ENCODE measurements around the gene TNS3. TPM values are rescaled to one million over a fixed set of nuclear protein-coding genes. Genes with fewer than 3 reads are reported as not detected.
"Not testable (repeated sequence)": the region's sequence is repeated elsewhere in the genome, so short reads cannot be mapped to it uniquely, and the experiment has no call there.

Gene TNS3
- total RNA-seq, 1 experiment from 2014 or later: 143 TPM

- H3F3A ChIP-seq (ENCODE audit: insufficient read depth, low read depth): peaks cover 12% of the 10 kb centered on the region; the same call in 1 of the 2 replicates
- no peak overlapping the region for H3K27ac ChIP-seq
- H3K27me3 ChIP-seq (ENCODE audit: insufficient read depth, low read depth): no peaks in the 10 kb centered on the region
- no peak overlapping the region for H3K4me2 ChIP-seq
- no peak overlapping the region for H2AFZ ChIP-seq
- H3K4me1 ChIP-seq (replicated peaks; ENCODE audit: insufficient read depth): peaks cover 32% of the 10 kb centered on the region
- ChIA-PET POLR2A (ENCODE audit: unreplicated experiment) (interaction anchor here (0.6 to 1.0 kb wide), 5 partner anchors 10 to 223 kb away, joined by 3 to 6 read pairs (median 3); no protein-coding TSS in a partner anchor), CTCF (no interaction called here)
- no peak for DNase-seq
- no peaks in the 10 kb centered on the region for H3K9me3 ChIP-seq (ENCODE audit: insufficient read depth, low read depth)
- no peak for TF ChIP-seq CTCF (conservative IDR thresholded peaks at IDR 0.05)
- no peak overlapping the region for H3K4me3 ChIP-seq
- no peaks in the 10 kb centered on the region for H3K79me2 ChIP-seq (ENCODE audit: low read depth)
- BruUV-seq (replicated peaks): no TSS peak
- intact Hi-C loops (cut with micrococcal nuclease; ENCODE audit: unreplicated experiment): no loop called here
- no peaks in the 10 kb centered on the region for H3K9me2 ChIP-seq (ENCODE audit: insufficient read depth)
- H3K36me3 ChIP-seq (ENCODE audit: low read depth): no peaks in the 10 kb centered on the region
- no peaks in the 10 kb centered on the region for H4K20me1 ChIP-seq (ENCODE audit: insufficient read depth)
Measured at GRCh38 chr7:47611045-47611511, 29.2 kb upstream of the TNS3 start.

GRCh38 chr7:47610506-47611044, 28.7 kb upstream of the TNS3 start:
- ChIA-PET CTCF (no interaction called here), POLR2A (ENCODE audit: unreplicated experiment) (interaction anchor here (0.6 to 1.0 kb wide), 4 partner anchors 9 to 223 kb away, joined by 3 to 6 read pairs (median 3); no protein-coding TSS in a partner anchor)
- no peaks in the 10 kb centered on the region for H3K36me3 ChIP-seq (ENCODE audit: low read depth)
- BruUV-seq (replicated peaks): no TSS peak
- no peak overlapping the region for H3K4me3 ChIP-seq
- H3K4me1 ChIP-seq (replicated peaks; ENCODE audit: insufficient read depth): peaks cover 37% of the 10 kb centered on the region
- H3K9me2 ChIP-seq (ENCODE audit: insufficient read depth): no peaks in the 10 kb centered on the region
- no peak overlapping the region for H3K27ac ChIP-seq
- DNase-seq: no peak
- no peak overlapping the region for H3K4me2 ChIP-seq
- H3K27me3 ChIP-seq (ENCODE audit: insufficient read depth, low read depth): no peaks in the 10 kb centered on the region
- H4K20me1 ChIP-seq (ENCODE audit: insufficient read depth): no peaks in the 10 kb centered on the region
- H3K79me2 ChIP-seq (ENCODE audit: low read depth): no peaks in the 10 kb centered on the region
- H3K9me3 ChIP-seq (ENCODE audit: insufficient read depth, low read depth): no peaks in the 10 kb centered on the region
- H3F3A ChIP-seq (ENCODE audit: insufficient read depth, low read depth): peaks cover 17% of the 10 kb centered on the region; the same call in 1 of the 2 replicates
- intact Hi-C loops (cut with micrococcal nuclease; ENCODE audit: unreplicated experiment): no loop called here
- TF ChIP-seq CTCF (conservative IDR thresholded peaks at IDR 0.05) (no peak), EZH2 (IDR thresholded peaks at IDR 0.05; ENCODE audit: low read depth) (no peak)
- no peak overlapping the region; the same call in 1 of the 2 replicates for H2AFZ ChIP-seq

- Histone ChIP-seq H3K4me2 (no peak overlapping the region), H3K79me2 (ENCODE audit: low read depth) (no peaks in the 10 kb centered on the region), H4K20me1 (ENCODE audit: insufficient read depth) (no peaks in the 10 kb centered on the region), H3K4me3 (no peak overlapping the region), H3F3A (ENCODE audit: insufficient read depth, low read depth) (peaks cover 23% of the 10 kb centered on the region), H3K36me3 (ENCODE audit: low read depth) (no peaks in the 10 kb centered on the region), H3K4me1 (replicated peaks; ENCODE audit: insufficient read depth) (peaks cover 43% of the 10 kb centered on the region), H3K9me3 (ENCODE audit: insufficient read depth, low read depth) (no peaks in the 10 kb centered on the region), H2AFZ (no peak overlapping the region), H3K9me2 (ENCODE audit: insufficient read depth) (no peaks in the 10 kb centered on the region), H3K27ac (no peak overlapping the region), H3K27me3 (ENCODE audit: insufficient read depth, low read depth) (no peaks in the 10 kb centered on the region)
- TF ChIP-seq CTCF (conservative IDR thresholded peaks at IDR 0.05) (no peak), EZH2 (IDR thresholded peaks at IDR 0.05; ENCODE audit: low read depth) (no peak)
- CTCF ChIA-PET: no interaction called here
- BruUV-seq (replicated peaks): no TSS peak
- intact Hi-C loops (cut with micrococcal nuclease; ENCODE audit: unreplicated experiment): no loop called here
- no peak for DNase-seq
- POLR2A ChIA-PET (ENCODE audit: unreplicated experiment): interaction anchor here (1.0 kb wide), 1 partner anchor 9 kb away, joined by 3 read pairs; no protein-coding TSS in a partner anchor
Measured at GRCh38 chr7:47609803-47610452, 28.0 kb upstream of the TNS3 start.

- Histone ChIP-seq H3K4me1 (replicated peaks; ENCODE audit: insufficient read depth) (peaks cover 75% of the 10 kb centered on the region), H3K27ac (peak overlapping the region; percentile 98), H3F3A (ENCODE audit: insufficient read depth, low read depth) (peaks cover 55% of the 10 kb centered on the region)
- CTCF ChIA-PET; H2AFZ ChIP-seq; H3K9me2 ChIP-seq (ENCODE audit: insufficient read depth); H3K4me3 ChIP-seq; H3K4me2 ChIP-seq; H4K20me1 ChIP-seq (ENCODE audit: insufficient read depth); intact Hi-C loops (cut with micrococcal nuclease; ENCODE audit: unreplicated experiment); BruUV-seq (replicated peaks); H3K79me2 ChIP-seq (ENCODE audit: low read depth); H3K27me3 ChIP-seq (ENCODE audit: insufficient read depth, low read depth); H3K36me3 ChIP-seq (ENCODE audit: low read depth); H3K9me3 ChIP-seq (ENCODE audit: insufficient read depth, low read depth): not testable (repeated sequence)
- peak in 1 of 2 experiments; percentile 70 for DNase-seq
- POLR2A ChIA-PET (ENCODE audit: unreplicated experiment): interaction anchor here (0.7 kb wide), 1 partner anchor 160 kb away, joined by 8 read pairs; no protein-coding TSS in a partner anchor
Measured at GRCh38 chr7:47606593-47607046, 24.7 kb upstream of the TNS3 start.
